Osteoblast (primary cell): Measurements from ENCODE around the gene MARCHF10. TPM values are rescaled to one million over a fixed set of nuclear protein-coding genes. Genes with fewer than 3 reads are reported as not detected.

Source experiments
- DNase-seq: peaks from one replicate; pipeline ENCODE4 v3.0.0; 2011; ENCODE audit warnings: low spot score, mixed read lengths; ENCODE audit not compliant: insufficient read length; ENCODE audit errors: missing footprints
- H2AFZ ChIP-seq: 2 replicates; pipeline ENCODE4 v1.6.0; 2011; ENCODE audit warnings: mild to moderate bottlenecking, low read length
- H3K27ac ChIP-seq: 2 replicates; pipeline ENCODE4 v1.5.1; 2011; ENCODE audit warnings: mild to moderate bottlenecking, low read depth, low read length, moderate library complexity
- H3K27me3 ChIP-seq: 2 replicates; pipeline ENCODE4 v1.6.0; 2012; ENCODE audit warnings: mild to moderate bottlenecking, control low read depth, inconsistent platforms, low read length, moderate library complexity; ENCODE audit not compliant: insufficient read depth
- H3K36me3 ChIP-seq: 2 replicates; pipeline ENCODE4 v1.5.1; 2011; ENCODE audit warnings: mild to moderate bottlenecking, low read length, control low read depth, moderate library complexity; ENCODE audit not compliant: insufficient read depth
- H3K4me1 ChIP-seq: 2 replicates; pipeline ENCODE4 v1.5.1; 2011; ENCODE audit warnings: mild to moderate bottlenecking, low read length, control low read depth, moderate library complexity; ENCODE audit not compliant: insufficient read depth
- H3K4me2 ChIP-seq: 2 replicates; pipeline ENCODE4 v1.6.0; 2011; ENCODE audit warnings: mild to moderate bottlenecking, low read length; ENCODE audit not compliant: insufficient read depth
- H3K4me3 ChIP-seq: fragments of 200-600 bp; sonication (generic); 3 replicates; pipeline ENCODE4 v1.5.1; 2012; ENCODE audit warnings: mild to moderate bottlenecking, low read length, inconsistent platforms; ENCODE audit not compliant: insufficient read depth
- H3K79me2 ChIP-seq: 2 replicates; pipeline ENCODE4 v1.6.0; 2012; ENCODE audit warnings: mild to moderate bottlenecking, low read length, control low read depth, inconsistent platforms; ENCODE audit not compliant: insufficient read depth
- H3K9me3 ChIP-seq: 2 replicates; pipeline ENCODE4 v1.5.1; 2011; ENCODE audit warnings: low read depth, low read length, control low read depth
- H4K20me1 ChIP-seq: 2 replicates; pipeline ENCODE4 v1.6.0; 2012; ENCODE audit warnings: mild to moderate bottlenecking, low read length, control low read depth; ENCODE audit not compliant: insufficient read depth
- total RNA-seq: library from RNA; depleted of rRNA; stranded (reverse); fragments of >200 nt; gene quantifications from 2 replicates; pipeline ENCODE4 v1.2.3, GENCODE V29; 2012
- TF ChIP-seq, protein P1 (sequence below): IDR thresholded peaks from 2 replicates; pipeline ENCODE4 v1.5.1; 2011; ENCODE audit warnings: mild to moderate bottlenecking, low read depth, low read length, moderate library complexity; ENCODE audit errors: extremely low read depth

Gene MARCHF10
- total RNA-seq, 1 donor, result under 0.01 TPM

DNA sequence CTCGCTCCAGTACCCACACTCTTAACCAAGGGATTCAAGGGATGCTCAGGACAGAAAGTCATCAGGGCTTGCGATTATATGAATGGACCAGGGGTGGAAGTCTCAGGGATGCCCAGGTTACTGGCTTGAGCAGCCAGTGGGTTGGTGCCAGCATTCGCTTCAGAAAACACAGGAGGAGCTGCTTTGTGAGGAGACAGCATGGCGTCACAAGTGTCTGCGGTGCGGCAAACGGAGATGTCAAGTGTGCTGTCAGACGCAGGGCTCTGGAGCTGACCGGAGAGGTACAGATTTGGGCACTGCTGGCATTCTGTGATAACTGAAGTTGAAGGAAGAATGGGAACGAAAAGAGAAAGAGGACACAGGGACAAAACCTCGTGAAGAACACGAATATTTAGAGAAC is 4.1 kb downstream of the MARCHF10 start:
- H2AFZ ChIP-seq, result no peak overlapping the region
- H3K27me3 ChIP-seq, result no peaks in the 10 kb centered on the region
- no peak overlapping the region for H3K4me3 ChIP-seq
- H3K27ac ChIP-seq, result no peak overlapping the region
- no peaks in the 10 kb centered on the region for H4K20me1 ChIP-seq
- H3K4me1 ChIP-seq, result peaks cover 13% of the 10 kb centered on the region
- TF ChIP-seq, protein P1, sequence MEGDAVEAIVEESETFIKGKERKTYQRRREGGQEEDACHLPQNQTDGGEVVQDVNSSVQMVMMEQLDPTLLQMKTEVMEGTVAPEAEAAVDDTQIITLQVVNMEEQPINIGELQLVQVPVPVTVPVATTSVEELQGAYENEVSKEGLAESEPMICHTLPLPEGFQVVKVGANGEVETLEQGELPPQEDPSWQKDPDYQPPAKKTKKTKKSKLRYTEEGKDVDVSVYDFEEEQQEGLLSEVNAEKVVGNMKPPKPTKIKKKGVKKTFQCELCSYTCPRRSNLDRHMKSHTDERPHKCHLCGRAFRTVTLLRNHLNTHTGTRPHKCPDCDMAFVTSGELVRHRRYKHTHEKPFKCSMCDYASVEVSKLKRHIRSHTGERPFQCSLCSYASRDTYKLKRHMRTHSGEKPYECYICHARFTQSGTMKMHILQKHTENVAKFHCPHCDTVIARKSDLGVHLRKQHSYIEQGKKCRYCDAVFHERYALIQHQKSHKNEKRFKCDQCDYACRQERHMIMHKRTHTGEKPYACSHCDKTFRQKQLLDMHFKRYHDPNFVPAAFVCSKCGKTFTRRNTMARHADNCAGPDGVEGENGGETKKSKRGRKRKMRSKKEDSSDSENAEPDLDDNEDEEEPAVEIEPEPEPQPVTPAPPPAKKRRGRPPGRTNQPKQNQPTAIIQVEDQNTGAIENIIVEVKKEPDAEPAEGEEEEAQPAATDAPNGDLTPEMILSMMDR, result no peak
- no peak overlapping the region for H3K4me2 ChIP-seq
- DNase-seq, result no peak
- no peaks in the 10 kb centered on the region for H3K9me3 ChIP-seq
- no peaks in the 10 kb centered on the region for H3K79me2 ChIP-seq
- H3K36me3 ChIP-seq, result no peaks in the 10 kb centered on the region

DNA sequence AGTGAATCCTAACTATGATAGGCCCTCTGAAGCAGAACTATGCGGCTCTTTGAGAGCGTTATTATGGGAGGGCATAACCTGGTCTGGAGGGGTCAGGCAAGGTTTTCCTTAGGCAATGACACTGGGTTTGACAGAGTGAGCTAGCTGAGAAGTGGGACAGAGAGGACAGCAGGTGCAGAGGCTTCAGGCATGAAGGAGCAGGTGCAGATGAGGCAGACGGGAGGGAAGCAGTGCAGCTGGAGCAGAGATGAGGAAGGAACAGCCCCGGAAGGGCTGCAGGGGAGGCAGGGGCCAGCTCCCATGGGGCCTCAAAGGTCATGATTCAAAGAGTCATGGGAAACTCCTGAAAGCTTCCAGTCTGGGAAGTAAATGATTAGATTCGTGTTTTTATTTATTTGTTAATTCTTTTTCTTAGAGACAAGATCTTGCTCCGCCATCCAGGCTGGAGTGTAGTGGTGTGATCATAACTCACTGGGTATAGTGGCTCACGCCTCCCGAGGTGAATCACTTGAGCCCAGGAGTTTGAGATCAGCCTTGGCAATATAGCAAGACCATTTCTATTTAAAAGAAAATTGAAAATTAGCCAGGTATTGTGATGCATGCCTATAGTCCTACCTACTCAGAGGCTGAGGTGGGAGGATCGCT is 5.4 kb downstream of the MARCHF10 start:
- Histone ChIP-seq H3K9me3 (no peaks in the 10 kb centered on the region), H3K36me3 (no peaks in the 10 kb centered on the region), H3K4me1 (peaks cover 19% of the 10 kb centered on the region), H3K4me3 (no peak overlapping the region), H4K20me1 (no peaks in the 10 kb centered on the region), H3K79me2 (no peaks in the 10 kb centered on the region), H2AFZ (no peak overlapping the region), H3K27ac (no peak overlapping the region), H3K27me3 (no peaks in the 10 kb centered on the region), H3K4me2 (no peak overlapping the region)
- TF ChIP-seq, protein P1, result no peak
- DNase-seq, result no peak

DNA sequence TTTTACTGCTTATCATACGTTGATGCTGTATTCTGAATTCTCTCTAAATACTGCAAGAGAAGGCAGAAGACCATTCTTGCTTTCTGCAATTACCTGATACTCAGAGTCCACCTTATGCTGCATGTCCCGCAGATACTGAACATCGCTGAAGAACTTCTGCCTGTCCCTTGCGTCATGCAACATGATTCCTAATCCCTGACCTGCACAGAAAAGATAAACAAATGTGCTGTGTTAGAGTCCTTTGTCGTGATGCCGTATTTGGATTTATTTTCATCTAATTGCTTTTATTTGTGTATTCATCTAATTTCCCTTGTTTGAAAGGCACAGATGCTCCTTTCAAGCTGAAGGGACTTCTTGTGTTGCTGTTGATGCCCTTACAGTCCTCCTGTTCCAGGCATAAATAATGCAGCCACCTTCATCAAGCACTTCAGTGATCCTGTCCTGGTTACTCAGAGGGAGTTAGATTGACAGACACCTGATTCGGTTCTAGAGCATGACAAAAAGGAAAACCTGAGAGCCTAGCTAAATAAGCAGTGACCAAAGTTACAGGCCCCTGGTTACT is 6.5 kb downstream of the MARCHF10 start:
- Histone ChIP-seq H3K36me3 (no peaks in the 10 kb centered on the region), H3K79me2 (no peaks in the 10 kb centered on the region), H2AFZ (no peak overlapping the region), H3K27me3 (no peaks in the 10 kb centered on the region), H3K27ac (no peak overlapping the region), H3K9me3 (no peaks in the 10 kb centered on the region), H3K4me1 (peaks cover 19% of the 10 kb centered on the region), H3K4me3 (no peak overlapping the region), H4K20me1 (no peaks in the 10 kb centered on the region), H3K4me2 (no peak overlapping the region)
- TF ChIP-seq, protein P1, result no peak
- no peak for DNase-seq

DNA sequence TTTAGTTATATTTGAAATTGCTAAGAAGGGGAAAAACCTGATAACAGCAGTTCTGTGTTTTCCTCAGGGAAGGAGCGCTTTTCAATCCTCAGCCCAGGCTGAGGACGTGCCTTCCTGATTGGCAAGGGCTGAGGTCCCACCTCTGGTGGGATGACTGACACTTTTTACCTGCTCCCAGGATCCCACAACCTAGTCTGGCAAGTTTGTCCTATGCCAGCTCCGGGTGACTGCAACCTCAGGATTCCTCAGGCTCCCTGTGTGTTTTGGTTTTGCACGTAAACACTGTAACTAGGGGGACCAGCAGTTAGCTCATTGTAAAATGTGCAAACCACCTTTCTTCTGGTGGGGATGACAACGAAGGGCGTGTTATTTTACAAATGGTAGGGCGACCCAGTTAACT is 7.5 kb downstream of the MARCHF10 start:
- peak; percentile 43 for DNase-seq
- Histone ChIP-seq H3K79me2 (no peaks in the 10 kb centered on the region), H3K9me3 (no peaks in the 10 kb centered on the region), H3K36me3 (no peaks in the 10 kb centered on the region), H3K4me2 (no peak overlapping the region), H4K20me1 (no peaks in the 10 kb centered on the region), H3K27me3 (no peaks in the 10 kb centered on the region), H3K4me3 (no peak overlapping the region), H3K27ac (no peak overlapping the region), H3K4me1 (peaks cover 19% of the 10 kb centered on the region), H2AFZ (no peak overlapping the region)
- TF ChIP-seq, protein P1, result no peak
